Measurements from ENCODE around the gene SELENOK. TPM values are rescaled to one million over a fixed set of nuclear protein-coding genes. Genes with fewer than 3 reads are reported as not detected.

The SELENOK gene
- total and polyA plus RNA-seq, 8 donors: 16.0 to 63.6 (median 28.3) TPM

GRCh38 chr3:53887446-53887845, 4.2 kb downstream of the SELENOK start:
- intact Hi-C loops (cut with DNase I): no loop called here
- Histone ChIP-seq H3K27me3 (no peaks in the 10 kb centered on the region), H3K36me3 (peaks cover 0 to 20% (median 7%) of the 10 kb centered on the region in 3 donors), H3K4me3 (no peak overlapping the region), H3K27ac (no peak overlapping the region), H3K4me1 (peaks cover 5 to 24% (median 9%) of the 10 kb centered on the region in 3 donors), H3K9me3 (no peaks in the 10 kb centered on the region)
- no peak for ATAC-seq
- no peak for FAIRE-seq
- no peak for DNase-seq
- TF ChIP-seq, protein P1, sequence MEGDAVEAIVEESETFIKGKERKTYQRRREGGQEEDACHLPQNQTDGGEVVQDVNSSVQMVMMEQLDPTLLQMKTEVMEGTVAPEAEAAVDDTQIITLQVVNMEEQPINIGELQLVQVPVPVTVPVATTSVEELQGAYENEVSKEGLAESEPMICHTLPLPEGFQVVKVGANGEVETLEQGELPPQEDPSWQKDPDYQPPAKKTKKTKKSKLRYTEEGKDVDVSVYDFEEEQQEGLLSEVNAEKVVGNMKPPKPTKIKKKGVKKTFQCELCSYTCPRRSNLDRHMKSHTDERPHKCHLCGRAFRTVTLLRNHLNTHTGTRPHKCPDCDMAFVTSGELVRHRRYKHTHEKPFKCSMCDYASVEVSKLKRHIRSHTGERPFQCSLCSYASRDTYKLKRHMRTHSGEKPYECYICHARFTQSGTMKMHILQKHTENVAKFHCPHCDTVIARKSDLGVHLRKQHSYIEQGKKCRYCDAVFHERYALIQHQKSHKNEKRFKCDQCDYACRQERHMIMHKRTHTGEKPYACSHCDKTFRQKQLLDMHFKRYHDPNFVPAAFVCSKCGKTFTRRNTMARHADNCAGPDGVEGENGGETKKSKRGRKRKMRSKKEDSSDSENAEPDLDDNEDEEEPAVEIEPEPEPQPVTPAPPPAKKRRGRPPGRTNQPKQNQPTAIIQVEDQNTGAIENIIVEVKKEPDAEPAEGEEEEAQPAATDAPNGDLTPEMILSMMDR (IDR thresholded peaks at IDR 0.05): no peak

DNA sequence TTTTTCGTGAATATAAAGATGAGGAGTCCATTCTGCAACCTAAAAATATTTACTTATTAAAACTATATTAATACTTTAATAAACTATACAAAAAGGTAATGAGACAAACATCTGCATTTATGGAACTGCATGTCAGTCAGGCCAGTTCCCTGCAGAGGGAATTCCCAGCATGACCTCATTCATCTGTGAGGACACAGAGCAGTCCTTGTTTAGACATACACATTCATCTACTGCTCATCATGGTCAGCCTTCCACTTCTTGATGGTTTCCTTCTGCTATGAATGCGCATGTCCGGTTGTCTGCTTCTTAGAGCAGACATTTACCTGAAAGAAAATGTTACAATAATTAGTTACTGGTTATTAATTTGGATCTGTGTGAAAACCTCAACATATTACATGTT, 6.4 kb downstream of the SELENOK start:
- no peak for ATAC-seq
- H3K36me3 ChIP-seq: peaks cover 0 to 20% (median 7%) of the 10 kb centered on the region in 3 donors
- intact Hi-C loops (cut with DNase I): no loop called here
- DNase-seq: no peak
- H3K4me3 ChIP-seq: no peak overlapping the region
- FAIRE-seq: no peak
- peaks cover 1 to 33% (median 9%) of the 10 kb centered on the region in 3 donors for H3K4me1 ChIP-seq
- no peaks in the 10 kb centered on the region for H3K9me3 ChIP-seq
- no peak overlapping the region for H3K27ac ChIP-seq
- TF ChIP-seq, protein P1 (IDR thresholded peaks at IDR 0.05): no peak
- 80 to 82% methylated on average over 3 of the region's 3 CpGs for WGBS, 2 donors
- H3K27me3 ChIP-seq: no peaks in the 10 kb centered on the region

DNA sequence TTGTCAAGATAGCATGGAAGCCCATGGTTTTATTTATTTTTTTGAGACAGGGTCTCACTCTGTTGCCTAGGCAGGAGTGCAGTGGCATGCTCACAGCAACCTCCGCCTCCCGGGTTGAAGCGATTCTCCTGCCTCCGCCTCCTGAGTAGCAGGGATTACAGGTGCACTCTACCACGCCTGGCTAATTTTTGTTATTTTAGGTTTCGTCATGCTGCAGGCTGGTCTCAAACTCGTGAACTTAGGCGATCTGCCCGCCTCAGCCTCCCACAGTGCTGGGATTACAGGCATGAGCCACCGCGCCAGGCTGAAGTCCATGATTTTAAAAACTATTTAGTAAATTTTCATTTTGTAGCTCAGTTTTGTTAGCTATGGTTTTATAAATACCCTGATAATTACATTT, 7.0 kb downstream of the SELENOK start:
- DNase-seq (no peak), ATAC-seq (no peak), FAIRE-seq (no peak)
- Histone ChIP-seq H3K27me3 (no peaks in the 10 kb centered on the region), H3K4me3 (no peak overlapping the region), H3K4me1 (peaks cover 0 to 30% (median 5%) of the 10 kb centered on the region in 3 donors), H3K27ac (no peak overlapping the region), H3K9me3 (no peaks in the 10 kb centered on the region), H3K36me3 (peaks cover 0 to 21% (median 7%) of the 10 kb centered on the region in 3 donors)
- intact Hi-C loops (cut with DNase I): no loop called here
- TF ChIP-seq, protein P1 (IDR thresholded peaks at IDR 0.05): no peak
- WGBS, 2 donors: 96 to 97% methylated on average over 11 of the region's 11 CpGs

- TF ChIP-seq, protein P1 (IDR thresholded peaks at IDR 0.05): no peak
These were observed 8.7 kb downstream of the SELENOK start for GRCh38 chr3:53883008-53883407.

GRCh38 chr3:53881691-53882593, 9.7 kb downstream of the SELENOK start, which contains the start of gene ACTR8:
ACTR8 (minus strand) TSS chr3:53882152; CDS start chr3:53882101, 51 bp downstream.
- H3K36me3 ChIP-seq: peaks cover 0 to 45% (median 30%) of the 10 kb centered on the region in 3 donors
- peaks cover 0 to 14% (median 0%) of the 10 kb centered on the region in 3 donors for H3K4me1 ChIP-seq
- ATAC-seq (peak; percentile 96 to 99 (median 96)), DNase-seq (peak; percentile 80 to 95 (median 87)), FAIRE-seq (no peak)
- TF ChIP-seq, protein P1 (IDR thresholded peaks at IDR 0.05): no peak
- no peaks in the 10 kb centered on the region for H3K27me3 ChIP-seq
- intact Hi-C loops (cut with DNase I): no loop called here
- WGBS, 2 donors: 1% methylated on average over 63 to 65 of the region's 65 CpGs
- peak within 1 kb of the TSS; percentile 75 to 96 (median 86) for H3K4me3 ChIP-seq
- no peaks in the 10 kb centered on the region for H3K9me3 ChIP-seq
- peak within 1 kb of the TSS; percentile 57 to 85 (median 78) for H3K27ac ChIP-seq

More at GRCh38 chr3:53883008-53883407, 8.7 kb downstream of the SELENOK start:
- WGBS, 2 donors: 58 to 63% methylated on average over 4 of the region's 4 CpGs
- Histone ChIP-seq H3K27me3 (no peaks in the 10 kb centered on the region), H3K36me3 (peaks cover 0 to 35% (median 19%) of the 10 kb centered on the region in 3 donors), H3K9me3 (no peaks in the 10 kb centered on the region), H3K4me3 (no peak overlapping the region), H3K27ac (no peak overlapping the region), H3K4me1 (peaks cover 0 to 15% (median 0%) of the 10 kb centered on the region in 3 donors)
- no peak for DNase-seq
- ATAC-seq: no peak
- intact Hi-C loops (cut with DNase I): no loop called here
- no peak for FAIRE-seq

Data from pancreas (tissue), 10 donors.